Measurements from ENCODE around the gene MIEF2.

DNA sequence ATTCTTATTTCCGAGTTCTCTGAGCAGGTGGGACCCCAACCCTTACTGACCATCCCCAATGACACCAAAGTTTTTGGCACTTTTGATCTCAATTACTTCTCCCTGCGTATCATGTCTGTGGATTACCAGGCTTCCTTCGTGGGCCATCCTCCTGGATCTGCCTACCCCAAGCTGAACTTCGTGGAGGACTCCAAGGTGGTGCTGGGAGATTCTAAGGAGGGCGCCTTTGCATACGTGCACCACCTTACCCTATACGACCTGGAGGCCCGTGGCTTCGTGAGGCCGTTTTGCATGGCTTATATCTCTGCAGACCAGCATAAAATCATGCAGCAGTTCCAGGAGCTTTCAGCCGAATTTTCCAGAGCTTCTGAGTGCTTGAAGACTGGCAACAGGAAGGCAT lies 55.5 kb downstream of the MIEF2 start:
- TF ChIP-seq, protein P1, sequence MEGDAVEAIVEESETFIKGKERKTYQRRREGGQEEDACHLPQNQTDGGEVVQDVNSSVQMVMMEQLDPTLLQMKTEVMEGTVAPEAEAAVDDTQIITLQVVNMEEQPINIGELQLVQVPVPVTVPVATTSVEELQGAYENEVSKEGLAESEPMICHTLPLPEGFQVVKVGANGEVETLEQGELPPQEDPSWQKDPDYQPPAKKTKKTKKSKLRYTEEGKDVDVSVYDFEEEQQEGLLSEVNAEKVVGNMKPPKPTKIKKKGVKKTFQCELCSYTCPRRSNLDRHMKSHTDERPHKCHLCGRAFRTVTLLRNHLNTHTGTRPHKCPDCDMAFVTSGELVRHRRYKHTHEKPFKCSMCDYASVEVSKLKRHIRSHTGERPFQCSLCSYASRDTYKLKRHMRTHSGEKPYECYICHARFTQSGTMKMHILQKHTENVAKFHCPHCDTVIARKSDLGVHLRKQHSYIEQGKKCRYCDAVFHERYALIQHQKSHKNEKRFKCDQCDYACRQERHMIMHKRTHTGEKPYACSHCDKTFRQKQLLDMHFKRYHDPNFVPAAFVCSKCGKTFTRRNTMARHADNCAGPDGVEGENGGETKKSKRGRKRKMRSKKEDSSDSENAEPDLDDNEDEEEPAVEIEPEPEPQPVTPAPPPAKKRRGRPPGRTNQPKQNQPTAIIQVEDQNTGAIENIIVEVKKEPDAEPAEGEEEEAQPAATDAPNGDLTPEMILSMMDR (IDR thresholded peaks at IDR 0.05), result no peak
- no peak for TF ChIP-seq EP300 (IDR thresholded peaks at IDR 0.05)
